ENCODE results near the gene FERMT1.

The FERMT1 gene

GRCh38 chr20:6051505-6051904 is 71.3 kb downstream of the FERMT1 start:
- TF ChIP-seq, protein P1, sequence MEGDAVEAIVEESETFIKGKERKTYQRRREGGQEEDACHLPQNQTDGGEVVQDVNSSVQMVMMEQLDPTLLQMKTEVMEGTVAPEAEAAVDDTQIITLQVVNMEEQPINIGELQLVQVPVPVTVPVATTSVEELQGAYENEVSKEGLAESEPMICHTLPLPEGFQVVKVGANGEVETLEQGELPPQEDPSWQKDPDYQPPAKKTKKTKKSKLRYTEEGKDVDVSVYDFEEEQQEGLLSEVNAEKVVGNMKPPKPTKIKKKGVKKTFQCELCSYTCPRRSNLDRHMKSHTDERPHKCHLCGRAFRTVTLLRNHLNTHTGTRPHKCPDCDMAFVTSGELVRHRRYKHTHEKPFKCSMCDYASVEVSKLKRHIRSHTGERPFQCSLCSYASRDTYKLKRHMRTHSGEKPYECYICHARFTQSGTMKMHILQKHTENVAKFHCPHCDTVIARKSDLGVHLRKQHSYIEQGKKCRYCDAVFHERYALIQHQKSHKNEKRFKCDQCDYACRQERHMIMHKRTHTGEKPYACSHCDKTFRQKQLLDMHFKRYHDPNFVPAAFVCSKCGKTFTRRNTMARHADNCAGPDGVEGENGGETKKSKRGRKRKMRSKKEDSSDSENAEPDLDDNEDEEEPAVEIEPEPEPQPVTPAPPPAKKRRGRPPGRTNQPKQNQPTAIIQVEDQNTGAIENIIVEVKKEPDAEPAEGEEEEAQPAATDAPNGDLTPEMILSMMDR (IDR thresholded peaks at IDR 0.05; ENCODE audit: extremely low read depth, missing control alignments) = no peak
- no peak for DNase-seq (ENCODE audit: low spot score)

GRCh38 chr20:6048391-6048790 is 74.4 kb downstream of the FERMT1 start:
- TF ChIP-seq, protein P1 (IDR thresholded peaks at IDR 0.05; ENCODE audit: extremely low read depth, missing control alignments) = no peak
- DNase-seq (ENCODE audit: low spot score) = no peak

GRCh38 chr20:6046432-6046831 is 76.4 kb downstream of the FERMT1 start:
- TF ChIP-seq, protein P1 (IDR thresholded peaks at IDR 0.05; ENCODE audit: extremely low read depth, missing control alignments) = no peak
- no peak for DNase-seq (ENCODE audit: low spot score)

GRCh38 chr20:6045566-6045965 is 77.3 kb downstream of the FERMT1 start:
- TF ChIP-seq, protein P1 (IDR thresholded peaks at IDR 0.05; ENCODE audit: extremely low read depth, missing control alignments) = no peak
- DNase-seq (ENCODE audit: low spot score) = no peak

GRCh38 chr20:6044115-6044514 is 78.7 kb downstream of the FERMT1 start:
- TF ChIP-seq, protein P1 (IDR thresholded peaks at IDR 0.05; ENCODE audit: extremely low read depth, missing control alignments) = no peak
- no peak for DNase-seq (ENCODE audit: low spot score)

DNA sequence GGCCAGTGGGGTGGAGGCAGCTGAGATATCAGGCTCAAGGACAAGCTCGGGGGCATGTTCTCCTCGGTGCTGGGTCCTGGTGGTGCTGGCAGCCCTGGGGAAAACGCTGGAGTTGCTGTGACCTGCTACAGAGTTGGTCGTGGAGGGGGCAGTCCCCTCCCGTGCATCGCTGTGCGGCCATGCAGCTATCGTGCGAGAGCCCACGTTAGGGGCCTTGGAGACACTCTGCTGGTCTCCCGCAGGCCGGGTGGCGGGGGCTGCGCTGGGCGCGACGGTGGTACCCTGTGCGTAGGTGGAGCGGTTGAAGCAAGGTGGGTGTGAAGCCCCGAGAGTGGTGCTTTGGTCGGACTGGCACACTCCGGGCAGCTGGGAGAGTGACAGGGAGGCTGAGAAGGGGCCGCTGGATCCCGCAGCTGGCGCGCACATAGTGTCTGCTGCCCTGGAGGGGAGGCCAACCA is 81.0 kb downstream of the FERMT1 start:
- TF ChIP-seq, protein P1 (IDR thresholded peaks at IDR 0.05; ENCODE audit: extremely low read depth, missing control alignments) = no peak
- no peak for DNase-seq (ENCODE audit: low spot score)

GRCh38 chr20:6040958-6041807 is 81.6 kb downstream of the FERMT1 start:
- DNase-seq (ENCODE audit: low spot score) = no peak
- TF ChIP-seq, protein P1 (IDR thresholded peaks at IDR 0.05; ENCODE audit: extremely low read depth, missing control alignments) = no peak

Data from GM20000 (cell line).